Fibroblast of peridontal ligament (primary cell): ENCODE measurements around the gene ADCY1.
A peak's percentile ranks its signal among the peaks of the same experiment; 100 is the strongest.

ENCODE experiments used
- DNase-seq: peaks from one replicate; pipeline ENCODE4 v3.0.0-alpha.2; 2010; ENCODE audit errors: extremely low read depth

The ADCY1 gene

DNA sequence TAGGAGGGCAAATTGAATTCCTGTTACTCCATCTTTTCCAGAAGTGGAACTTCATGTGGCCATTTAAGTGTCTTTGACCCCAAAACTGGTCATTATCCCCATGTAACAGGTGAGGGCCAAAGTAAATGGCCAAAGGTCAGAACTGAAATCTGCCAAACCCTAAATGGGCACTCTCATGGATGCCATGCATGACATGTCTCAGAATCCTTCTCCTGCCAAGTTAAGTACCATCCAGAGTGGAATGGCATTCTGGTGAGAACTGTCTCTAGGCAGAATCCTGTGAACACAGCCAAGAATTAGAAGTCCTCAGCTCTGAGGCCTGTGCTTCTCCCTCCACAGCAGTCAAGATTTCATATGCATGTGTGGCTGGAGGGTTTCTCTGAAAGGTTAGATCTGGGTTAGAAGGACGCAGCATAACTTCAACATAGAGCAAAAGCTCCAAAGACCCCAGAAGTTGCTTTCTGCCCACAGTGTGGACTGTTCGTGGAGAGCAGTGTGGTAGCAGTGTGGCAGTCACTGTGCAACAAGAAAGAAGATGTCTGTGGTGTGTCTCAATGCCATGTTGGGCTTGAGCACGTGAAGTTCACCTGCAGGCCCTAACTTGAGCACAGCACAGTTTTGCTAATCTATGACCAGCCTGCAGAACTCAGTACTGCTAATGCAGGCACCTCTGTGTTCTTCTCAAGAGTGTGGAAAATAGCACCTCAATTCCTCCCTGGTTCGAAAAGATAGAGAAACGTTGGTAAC is 121.3 kb downstream of the ADCY1 start:
- DNase-seq, result no peak

DNA sequence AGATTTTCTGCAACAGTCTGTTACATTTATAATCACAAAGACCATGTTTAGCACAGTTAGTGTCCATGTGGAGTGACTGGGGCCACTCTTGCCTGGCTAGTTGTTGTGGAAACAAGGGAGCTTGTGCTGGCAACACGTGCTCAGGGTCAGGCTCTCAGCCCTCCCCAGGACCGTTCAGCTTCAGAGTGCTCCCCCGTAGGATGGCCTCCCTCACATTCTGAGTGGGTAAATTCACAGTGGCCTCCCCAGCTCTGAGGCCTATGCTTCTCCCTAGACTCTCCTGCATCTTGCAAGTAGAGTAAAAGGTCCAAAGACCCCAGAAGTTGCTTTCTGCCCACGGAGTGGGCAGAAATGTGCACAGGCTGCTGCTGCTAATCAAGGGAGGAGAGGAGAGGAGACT is 122.3 kb downstream of the ADCY1 start:
- DNase-seq, result no peak

DNA sequence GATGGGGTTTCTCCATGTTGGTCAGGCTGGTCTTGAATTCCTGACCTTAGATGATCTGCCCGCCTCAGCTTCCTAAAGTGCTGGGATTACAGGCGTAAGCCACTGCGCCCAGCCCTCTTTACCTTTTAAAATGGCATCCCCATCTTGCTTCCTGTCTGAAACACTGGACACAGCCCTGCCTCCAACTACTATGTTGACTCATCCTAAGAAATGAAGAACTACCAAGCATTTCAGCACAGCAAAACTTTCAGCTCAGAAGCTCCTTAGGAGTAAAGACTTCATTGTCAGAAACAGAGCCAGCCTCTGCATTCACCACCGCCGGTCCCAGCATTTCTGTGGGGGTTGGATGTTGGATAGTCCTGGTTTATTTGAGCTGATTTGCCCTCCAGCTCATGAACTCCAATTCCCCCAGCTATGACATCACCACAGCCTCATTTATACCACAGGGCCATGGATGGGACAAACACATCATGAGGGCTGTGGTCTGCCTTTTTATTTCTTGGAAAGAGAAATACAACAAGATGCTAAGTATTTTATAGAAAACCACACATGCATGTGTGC is 123.5 kb downstream of the ADCY1 start:
- peak; percentile 46 for DNase-seq

DNA sequence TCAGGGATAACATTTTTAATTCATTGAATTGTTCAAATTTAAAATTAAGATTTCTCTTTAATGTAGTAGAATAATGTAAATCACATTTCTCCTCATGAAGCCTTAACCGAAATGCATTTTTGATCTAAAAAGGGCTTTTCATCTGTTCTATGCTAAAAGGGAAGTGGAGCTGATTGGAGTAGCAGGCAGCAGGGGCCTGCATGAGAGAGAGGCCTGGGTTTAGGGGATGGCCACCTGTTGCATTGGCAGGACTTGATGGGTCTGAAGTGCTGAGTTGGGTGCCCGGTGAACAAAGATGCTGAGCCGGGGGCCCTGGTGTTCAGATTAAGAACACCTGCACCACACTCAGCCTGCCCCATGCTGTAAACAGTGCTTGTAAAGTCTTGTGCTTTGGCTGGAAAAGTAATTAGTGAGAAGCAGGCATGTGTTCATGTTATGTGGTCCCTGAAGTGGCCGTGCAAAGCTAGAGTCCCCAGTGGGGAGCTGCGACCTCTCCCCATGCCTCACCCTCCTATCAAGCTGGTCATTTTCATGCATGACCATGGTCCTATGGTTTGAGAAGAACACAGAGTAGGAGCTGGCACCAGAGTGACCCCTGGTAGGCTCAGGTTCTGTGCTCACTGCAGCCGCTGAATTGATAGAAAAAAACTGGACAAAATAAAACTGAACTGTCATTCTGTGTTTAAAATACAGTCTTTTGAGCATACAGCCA is 124.3 kb downstream of the ADCY1 start:
- DNase-seq, result no peak

DNA sequence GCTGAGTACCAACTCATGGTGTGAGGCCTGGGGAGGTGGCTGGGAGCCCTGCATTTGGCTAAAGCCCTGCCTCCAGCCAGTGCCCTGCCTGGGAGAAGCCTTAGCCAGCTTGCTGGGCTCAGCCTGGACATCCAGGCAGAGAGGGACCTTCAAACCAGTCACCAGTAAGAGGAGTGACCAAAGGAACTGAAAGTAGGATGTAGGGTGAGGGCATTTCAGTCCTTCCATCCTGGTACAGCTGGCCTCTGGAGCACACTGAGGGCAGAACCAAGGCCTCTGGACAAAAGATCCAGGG is 124.8 kb downstream of the ADCY1 start:
- no peak for DNase-seq

DNA sequence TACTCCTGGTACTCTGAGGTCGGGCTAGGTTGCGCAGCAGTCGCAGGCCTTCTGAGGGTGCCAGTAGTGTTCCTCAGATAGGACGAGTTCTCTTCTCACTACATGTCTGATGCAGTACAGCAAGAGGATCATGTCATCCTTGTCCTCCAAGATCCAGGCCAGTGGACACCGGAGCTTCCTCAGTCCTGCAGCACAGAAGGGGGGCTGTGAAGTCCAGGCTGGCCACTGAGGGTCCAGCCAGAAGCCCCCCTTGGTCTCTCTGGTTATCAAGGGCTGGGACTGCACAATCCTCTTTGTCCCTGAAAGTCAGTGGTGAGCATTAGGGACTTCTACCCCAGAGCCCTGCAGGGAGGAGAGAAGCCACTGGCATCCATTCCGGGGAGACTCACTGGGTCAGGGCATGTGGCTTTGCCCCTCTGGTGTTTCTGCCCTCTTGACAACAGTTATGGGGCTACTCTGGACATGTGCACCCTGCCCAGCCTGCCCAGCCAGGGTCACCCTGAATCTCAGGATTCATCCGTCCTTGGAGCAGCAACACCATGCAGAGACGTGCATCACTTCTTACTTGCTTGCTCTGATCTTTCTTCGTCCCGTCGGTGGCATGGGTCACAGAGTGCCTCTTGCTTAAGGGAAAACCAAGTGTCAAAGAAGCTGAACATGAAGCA is 125.7 kb downstream of the ADCY1 start:
- no peak for DNase-seq

DNA sequence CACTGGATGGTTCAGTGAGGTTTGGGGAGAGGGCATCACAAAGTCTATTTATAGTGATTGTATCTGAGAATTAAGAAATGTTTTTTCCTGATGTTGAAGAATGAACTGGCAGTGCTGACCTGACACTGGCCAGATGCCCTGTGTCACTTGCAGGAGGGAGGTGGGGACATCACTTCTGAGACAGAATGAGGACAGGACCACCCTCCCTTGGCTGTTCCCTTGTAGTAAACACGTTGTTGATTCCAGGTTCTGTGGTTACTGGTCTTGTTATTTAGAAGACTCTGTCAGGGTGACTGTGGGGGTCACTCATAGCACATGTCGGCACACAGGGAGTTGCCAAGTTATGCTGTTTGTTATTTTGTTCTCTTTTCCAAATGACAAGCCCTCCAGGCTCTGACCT is 126.4 kb downstream of the ADCY1 start:
- DNase-seq, result no peak

DNA sequence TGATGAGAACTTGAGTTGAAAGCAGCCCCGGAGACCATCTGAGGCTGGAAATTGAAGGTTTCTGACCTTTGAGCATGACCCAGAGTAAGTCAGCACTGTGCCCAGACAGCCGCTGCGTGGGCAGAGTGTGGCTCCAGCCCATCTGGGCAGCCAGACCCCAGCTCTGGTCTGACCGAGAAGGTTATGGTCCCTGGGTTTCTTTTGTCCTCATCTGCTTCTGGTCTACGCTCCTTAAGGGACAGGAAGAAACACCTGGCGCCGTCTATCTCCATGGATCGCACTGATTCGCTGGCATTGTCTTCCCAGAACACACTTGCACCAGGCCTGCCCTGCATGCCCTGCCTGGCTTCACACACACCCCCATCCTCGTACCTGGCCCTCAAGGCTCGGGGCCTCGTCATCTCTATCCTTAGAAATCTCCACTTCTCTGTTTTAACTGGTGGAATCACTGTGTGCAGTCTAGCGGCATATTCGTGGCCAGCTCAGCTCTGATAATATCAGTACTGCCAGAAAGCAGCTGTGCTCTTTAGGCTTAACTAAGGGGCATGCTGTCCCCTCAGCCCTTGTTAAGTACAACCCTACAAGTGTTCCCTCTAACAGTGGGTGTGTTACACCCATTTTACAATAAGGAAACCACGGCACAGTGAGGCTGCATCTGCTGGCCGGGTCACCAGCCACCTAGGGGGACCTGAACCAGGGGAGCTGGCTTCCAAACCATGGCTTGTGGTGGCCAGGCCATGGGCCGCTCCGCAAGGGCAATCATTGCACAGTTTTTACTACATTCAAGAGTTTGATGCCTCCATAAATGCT is 127.7 kb downstream of the ADCY1 start:
- no peak for DNase-seq

DNA sequence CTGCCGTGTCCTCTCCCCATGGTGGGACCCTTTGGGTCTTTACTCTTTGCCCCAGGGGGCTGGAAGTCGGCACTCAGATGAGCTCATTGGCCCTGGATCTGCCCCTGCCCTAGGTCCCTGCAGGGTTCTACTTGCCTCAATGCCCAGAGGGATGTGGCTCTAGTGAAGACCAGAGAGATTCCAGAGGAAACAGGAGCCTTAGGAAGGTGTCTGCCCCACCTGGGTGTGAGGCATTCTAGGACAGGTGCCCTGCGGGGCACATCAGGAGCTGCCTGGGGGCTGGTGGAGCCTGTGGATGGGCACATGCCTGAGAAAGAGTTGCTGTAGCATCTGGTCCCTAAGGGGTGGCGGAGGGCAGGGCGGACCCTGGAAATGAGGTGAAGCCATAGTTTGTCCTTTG is 128.6 kb downstream of the ADCY1 start:
- DNase-seq, result no peak

DNA sequence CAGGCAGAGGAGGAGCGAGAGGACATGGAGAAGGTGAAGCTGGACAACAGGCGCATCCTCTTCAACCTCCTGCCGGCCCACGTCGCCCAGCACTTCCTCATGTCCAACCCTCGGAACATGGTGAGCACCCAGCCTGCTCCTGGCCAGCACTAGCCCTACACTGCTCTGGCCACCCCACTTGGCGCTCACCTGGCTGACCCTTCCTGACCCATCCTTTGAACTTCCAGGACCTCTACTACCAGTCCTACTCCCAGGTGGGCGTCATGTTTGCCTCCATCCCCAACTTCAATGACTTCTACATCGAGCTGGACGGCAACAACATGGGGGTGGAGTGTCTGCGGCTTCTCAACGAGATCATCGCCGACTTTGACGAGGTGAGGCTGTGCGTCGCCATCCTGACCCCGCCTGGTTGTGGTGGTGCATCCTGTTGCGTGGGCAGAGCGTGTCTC is 129.2 kb downstream of the ADCY1 start:
- DNase-seq, result no peak

DNA sequence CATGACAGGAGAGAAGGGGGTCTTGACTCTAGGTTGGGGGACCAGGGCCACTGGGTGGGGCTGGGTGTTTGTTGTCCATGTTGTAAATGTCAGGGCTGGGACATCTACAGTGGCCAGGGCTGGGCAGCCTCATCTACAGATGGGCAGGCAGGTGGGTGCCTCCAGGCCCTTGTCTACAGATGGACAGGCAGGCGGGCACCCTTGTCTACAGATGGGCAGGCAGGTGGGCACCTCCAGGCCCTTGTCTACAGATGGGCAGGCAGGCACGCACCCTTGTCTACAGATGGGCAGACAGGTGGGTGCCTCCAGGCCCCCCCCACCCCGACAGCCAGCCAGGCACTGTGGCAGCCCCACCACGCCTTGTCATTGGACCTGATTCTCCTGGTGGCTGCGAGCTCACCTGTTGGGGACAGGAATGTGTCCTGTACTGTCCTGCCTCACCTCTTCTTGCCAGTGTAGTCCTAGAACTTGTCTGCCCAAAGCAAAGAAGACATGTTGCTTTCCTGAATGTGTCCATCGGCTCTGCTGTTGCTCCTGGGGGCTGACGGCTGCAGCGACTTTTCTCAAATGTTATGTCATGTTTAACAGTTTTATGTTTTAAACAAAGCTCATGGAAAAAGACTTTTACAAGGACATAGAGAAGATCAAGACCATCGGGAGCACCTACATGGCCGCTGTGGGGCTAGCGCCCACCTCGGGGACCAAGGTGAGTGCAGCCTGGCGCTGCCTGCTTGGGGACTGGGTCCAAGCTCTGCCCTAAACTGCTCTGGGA is 129.9 kb downstream of the ADCY1 start:
- DNase-seq, result no peak

DNA sequence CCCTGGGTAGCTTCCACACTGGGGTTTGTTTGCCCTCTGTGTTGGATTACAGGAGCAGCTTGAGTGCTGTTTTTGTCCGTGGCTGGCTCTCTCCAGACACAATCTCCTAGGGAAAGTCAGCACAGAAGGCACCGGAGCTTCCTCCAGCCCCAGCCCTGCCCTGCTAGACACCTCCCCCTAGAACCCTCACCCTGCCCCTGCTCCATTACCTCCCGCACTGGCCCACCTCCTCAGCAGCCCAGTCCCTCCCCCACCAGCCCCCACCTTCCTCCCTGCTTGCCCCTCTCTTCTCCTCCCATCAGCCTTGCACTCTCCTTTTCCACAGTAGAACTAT is 130.5 kb downstream of the ADCY1 start:
- DNase-seq, result no peak

DNA sequence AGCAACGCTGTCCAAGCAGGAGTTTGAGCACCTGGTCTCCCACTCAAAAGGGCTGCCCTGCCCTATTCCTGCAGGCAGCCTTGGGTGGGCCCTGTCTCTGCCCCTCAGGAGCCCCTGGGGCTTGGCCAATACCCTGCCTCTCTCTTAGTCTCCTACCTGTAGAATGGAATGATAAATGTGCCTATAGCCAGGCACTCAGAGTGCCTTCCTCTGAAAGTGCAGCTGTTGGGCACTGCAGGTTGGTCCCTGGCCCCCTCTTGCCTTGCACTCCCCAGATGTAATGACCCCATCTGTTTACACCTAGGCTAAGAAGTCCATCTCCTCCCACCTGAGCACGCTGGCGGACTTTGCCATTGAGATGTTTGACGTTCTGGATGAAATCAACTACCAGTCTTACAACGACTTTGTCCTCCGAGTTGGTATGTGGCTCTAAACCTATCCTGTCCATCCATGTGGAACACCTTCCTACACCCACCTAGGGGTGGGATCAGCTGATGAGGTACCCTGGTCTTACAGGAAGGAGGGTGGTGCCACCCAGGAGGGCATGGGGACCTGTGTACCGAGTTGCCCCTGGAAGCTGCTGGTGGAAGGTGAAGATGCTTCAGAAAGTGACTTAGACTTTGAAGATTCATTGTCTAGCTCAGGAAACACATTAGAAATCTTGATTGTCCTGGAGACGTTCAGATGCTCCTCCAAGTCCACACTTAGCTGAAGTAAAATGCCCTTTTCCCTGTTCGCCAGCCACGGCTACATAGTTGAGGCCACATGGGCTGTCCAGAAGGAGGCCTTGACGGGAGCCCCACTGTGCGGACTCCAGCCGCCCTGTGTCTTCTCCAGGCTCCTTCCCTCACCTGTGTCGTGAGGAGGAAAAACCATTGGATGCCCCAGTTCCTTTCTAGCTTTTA is 134.1 kb downstream of the ADCY1 start:
- no peak for DNase-seq

DNA sequence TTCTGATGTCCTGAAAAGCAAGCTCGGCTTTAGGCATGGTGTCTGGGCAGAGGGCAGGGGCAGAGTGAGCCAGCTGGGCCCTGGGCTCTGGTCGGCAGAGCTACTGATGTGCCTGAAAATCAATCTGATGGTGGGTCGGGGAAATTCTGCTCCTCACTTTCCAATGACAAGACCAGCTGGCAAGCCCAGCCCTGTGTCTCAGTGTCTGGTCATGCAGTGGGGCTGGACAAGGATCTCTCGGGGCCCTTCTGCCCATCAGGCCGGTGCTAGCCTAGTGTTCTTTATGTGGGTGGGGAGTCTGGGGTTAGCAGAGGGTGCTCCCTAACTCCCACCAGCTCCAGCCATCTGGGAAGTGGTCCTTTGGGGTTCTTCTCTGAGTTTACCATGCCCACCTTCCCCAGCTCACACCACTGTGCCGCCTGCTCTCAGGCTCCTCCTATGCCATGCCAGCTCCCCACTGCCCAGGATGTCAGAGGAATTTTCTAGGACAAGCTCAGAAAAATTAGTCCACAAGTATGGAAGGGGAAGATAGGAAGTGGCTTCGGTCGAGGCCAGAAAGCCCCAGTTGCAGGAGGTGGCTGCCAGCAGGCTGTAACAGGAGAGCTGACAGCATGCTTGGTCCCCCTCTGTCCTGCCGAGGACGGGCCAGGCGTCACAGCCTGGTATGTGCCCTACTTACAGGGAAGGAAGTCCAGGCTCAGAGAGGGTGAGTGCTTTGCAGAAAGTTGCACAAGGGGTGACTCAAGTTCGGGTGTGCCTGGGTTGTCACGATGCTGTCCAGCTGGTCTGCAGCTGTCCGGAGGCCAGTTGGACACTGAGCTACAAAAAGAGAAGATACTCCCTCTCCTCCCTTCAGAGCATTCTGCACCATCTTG is 135.2 kb downstream of the ADCY1 start:
- peak; percentile 58 for DNase-seq

DNA sequence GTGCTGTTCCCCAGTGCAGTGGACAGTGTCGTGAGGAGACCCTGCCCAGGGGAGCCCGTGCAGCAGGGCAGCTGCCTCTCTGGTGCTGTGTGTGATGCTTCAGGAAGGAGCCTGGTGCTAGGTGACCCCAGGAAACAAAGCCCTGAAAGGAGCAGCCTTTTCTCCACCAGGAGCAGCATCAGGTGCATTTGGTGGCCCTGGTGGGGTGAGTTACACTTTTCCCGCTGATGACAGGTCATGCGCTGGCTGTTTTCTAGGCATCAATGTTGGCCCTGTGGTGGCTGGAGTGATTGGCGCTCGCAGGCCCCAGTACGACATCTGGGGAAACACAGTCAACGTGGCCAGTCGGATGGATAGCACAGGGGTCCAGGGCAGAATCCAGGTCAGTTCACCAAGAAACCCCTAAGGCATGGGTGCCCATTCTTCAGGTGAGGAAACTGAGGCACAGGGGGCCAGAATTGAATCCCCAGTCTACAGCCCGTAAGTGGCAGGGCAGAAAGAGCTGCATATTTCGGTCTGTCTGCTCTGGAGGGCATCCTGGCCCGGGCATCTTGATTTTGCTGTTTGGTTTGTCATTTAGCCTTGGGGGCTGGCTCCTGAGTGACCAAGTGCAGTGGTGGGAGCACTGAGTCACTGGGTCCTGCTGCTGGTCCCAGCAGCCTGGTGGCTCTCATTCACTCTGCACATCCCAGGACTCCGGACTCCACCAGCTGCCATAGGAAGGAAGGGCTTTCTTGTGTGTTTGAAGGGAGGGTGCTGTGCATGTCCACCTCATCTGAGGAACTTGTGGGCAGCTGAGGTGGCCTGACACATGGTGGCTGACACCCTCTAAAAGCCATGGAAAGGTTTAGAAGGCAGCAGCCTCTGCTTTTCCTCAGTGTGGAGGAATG is 136.3 kb downstream of the ADCY1 start:
- no peak for DNase-seq

DNA sequence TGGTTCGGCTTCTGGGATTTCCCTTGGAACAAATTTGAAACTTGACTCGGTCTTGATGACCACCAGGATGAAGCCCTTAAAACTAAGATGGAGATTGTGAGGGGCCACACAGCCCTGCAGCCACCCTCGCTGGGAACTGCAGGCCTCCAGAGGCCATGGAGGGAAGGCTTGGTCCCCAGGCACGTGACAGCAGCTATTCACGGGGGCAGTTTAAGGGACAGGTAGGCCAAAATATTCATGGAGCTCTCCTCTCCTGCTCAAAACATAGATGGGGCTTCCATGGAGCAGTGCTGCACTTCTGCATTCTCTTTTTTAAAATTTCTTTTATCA is 137.0 kb downstream of the ADCY1 start:
- no peak for DNase-seq

DNA sequence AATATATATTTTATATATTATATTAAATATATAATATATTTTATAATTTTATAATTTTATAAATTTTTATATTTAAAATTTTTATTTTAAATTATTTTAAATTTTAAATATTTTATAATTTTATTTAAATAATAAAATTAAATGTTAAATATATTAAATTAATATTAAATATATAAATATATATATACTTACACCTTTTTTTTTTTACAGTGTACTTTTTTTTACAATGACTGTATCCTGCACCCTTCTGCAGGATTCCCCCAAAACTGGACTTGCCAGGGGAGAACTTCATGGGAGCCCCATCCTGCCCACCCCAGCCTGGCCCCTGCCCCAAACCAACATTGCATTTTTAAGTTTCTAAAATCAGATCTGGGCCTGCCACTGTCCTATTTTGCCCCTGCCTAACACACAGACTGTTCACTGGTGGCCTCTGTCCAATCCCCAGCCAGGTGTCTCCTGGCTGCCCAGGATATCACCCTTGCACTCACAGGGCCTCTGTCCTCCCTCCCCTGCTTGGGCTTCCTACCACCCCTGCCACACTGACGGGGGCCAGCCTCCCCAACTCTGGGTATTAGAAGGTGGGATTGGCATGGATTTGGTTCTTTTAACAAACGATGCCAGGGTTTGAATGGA is 138.0 kb downstream of the ADCY1 start:
- DNase-seq, result no peak
